ENCODE results near the gene KRTAP21-1. TPM values are rescaled to one million over a fixed set of nuclear protein-coding genes. Genes with fewer than 3 reads are reported as not detected.

KRTAP21-1 gene
- total and polyA plus RNA-seq, 2 of the 8 experiments (the other 6 are each of a cell fraction or from before 2014, with no cell fraction given), result not detected

- TF ChIP-seq TAF7 (optimal IDR thresholded peaks at IDR 0.05; ENCODE audit: borderline replicate concordance, low read depth, low read length) (no peak), POLR2AphosphoS5 (IDR thresholded peaks at IDR 0.05; ENCODE audit: low read depth, low read length) (no peak), SP2 (IDR thresholded peaks at IDR 0.05; ENCODE audit: low read length) (no peak), NRF1 (IDR thresholded peaks at IDR 0.05; ENCODE audit: low read depth, low read length) (no peak), SAP30 (IDR thresholded peaks at IDR 0.05; ENCODE audit: insufficient read depth, insufficient replicate concordance, low read length) (no peak), FOSL1 (IDR thresholded peaks at IDR 0.05; ENCODE audit: insufficient read depth, low read depth, low read length) (no peak)
These were observed 28.5 kb downstream of the KRTAP21-1 start (continued) for GRCh38 chr21:30726726-30727125.

All from H1 (cell line).